ENCODE measurements around the gene FAM83G. TPM values are rescaled to one million over a fixed set of nuclear protein-coding genes. Genes with fewer than 3 reads are reported as not detected.

FAM83G gene
- total RNA-seq, 1 donor from 2014 or later: 8.2 TPM

- no peaks in the 10 kb centered on the region for H3K9me3 Mint-ChIP-seq (ENCODE audit: low read depth)
Measured at GRCh38 chr17:18947866-18948265, 56.7 kb downstream of the FAM83G start.

GRCh38 chr17:18946536-18946935 lies 58.0 kb downstream of the FAM83G start:
- Mint-ChIP-seq H3K4me3 (ENCODE audit: unreplicated experiment) (no peak overlapping the region), H3K27ac (ENCODE audit: unreplicated experiment) (no peak overlapping the region), H3K9me3 (ENCODE audit: low read depth) (no peaks in the 10 kb centered on the region), H3K36me3 (ENCODE audit: low read depth) (no peaks in the 10 kb centered on the region), H3K27me3 (ENCODE audit: low read depth) (peaks cover 30% of the 10 kb centered on the region), H3K4me1 (ENCODE audit: low read depth) (no peaks in the 10 kb centered on the region)
- TF ChIP-seq CTCF (IDR thresholded peaks at IDR 0.05): no peak
- no peak for DNase-seq (ENCODE audit: low spot score)

More at GRCh38 chr17:18947866-18948265, 56.7 kb downstream of the FAM83G start:
- Mint-ChIP-seq H3K27me3 (ENCODE audit: low read depth) (peaks cover 26% of the 10 kb centered on the region), H3K4me3 (ENCODE audit: unreplicated experiment) (no peak overlapping the region), H3K36me3 (ENCODE audit: low read depth) (no peaks in the 10 kb centered on the region), H3K27ac (ENCODE audit: unreplicated experiment) (no peak overlapping the region), H3K4me1 (ENCODE audit: low read depth) (no peaks in the 10 kb centered on the region)
- no peak for DNase-seq (ENCODE audit: low spot score)
- no peak for TF ChIP-seq CTCF (IDR thresholded peaks at IDR 0.05)

DNA sequence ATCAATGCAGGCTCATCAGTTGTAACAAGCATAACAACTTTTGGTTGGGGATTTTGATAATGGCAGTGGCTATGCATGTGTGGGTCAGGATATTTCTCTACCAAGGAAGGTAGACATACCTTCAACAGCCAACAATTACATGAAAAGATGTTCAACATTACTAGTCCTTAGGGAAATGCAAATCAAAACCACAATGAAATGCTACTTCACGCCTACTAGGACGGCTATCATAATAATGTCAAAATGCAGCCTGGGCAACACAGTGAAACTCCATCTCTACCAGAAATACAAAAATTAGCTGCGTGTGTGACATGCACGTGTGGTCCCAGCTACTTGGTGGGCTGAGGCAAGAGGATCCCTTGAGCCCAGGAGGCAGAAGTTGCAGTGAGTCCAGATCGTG lies 59.9 kb downstream of the FAM83G start:
- Mint-ChIP-seq H3K36me3 (ENCODE audit: low read depth) (peaks cover 1% of the 10 kb centered on the region), H3K27ac (ENCODE audit: unreplicated experiment) (no peak overlapping the region), H3K27me3 (ENCODE audit: low read depth) (peaks cover 31% of the 10 kb centered on the region), H3K4me1 (ENCODE audit: low read depth) (no peaks in the 10 kb centered on the region), H3K9me3 (ENCODE audit: low read depth) (peaks cover 2% of the 10 kb centered on the region), H3K4me3 (ENCODE audit: unreplicated experiment) (no peak overlapping the region)
- TF ChIP-seq CTCF (IDR thresholded peaks at IDR 0.05): no peak
- DNase-seq (ENCODE audit: low spot score): no peak

DNA sequence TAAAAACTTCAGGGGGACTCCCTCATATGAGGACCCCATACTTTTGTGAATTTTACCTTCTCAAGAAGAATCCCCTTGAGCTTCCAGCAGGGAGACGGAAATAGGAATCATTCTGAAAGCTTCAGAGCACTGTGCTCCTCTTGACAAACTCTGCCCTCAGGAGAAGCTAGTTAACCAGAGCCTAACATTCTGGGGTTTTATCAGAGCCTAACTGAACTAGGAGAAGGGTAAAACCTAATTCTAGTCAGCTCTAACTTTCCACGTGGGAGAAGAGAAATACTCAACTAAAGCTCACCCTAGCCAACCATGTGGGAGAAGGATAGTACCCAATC lies 65.9 kb downstream of the FAM83G start:
- no peak for DNase-seq (ENCODE audit: low spot score)
- Mint-ChIP-seq H3K27ac (ENCODE audit: unreplicated experiment) (no peak overlapping the region), H3K4me3 (ENCODE audit: unreplicated experiment) (no peak overlapping the region), H3K4me1 (ENCODE audit: low read depth) (no peaks in the 10 kb centered on the region), H3K9me3 (ENCODE audit: low read depth) (peaks cover 2% of the 10 kb centered on the region), H3K27me3 (ENCODE audit: low read depth) (peaks cover 11% of the 10 kb centered on the region), H3K36me3 (ENCODE audit: low read depth) (peaks cover 1% of the 10 kb centered on the region)
- no peak for TF ChIP-seq CTCF (IDR thresholded peaks at IDR 0.05)

- H3K4me3 Mint-ChIP-seq (ENCODE audit: unreplicated experiment): no peak overlapping the region
- no peak overlapping the region for H3K27ac Mint-ChIP-seq (ENCODE audit: unreplicated experiment)
- peaks cover 11% of the 10 kb centered on the region for H3K27me3 Mint-ChIP-seq (ENCODE audit: low read depth)
- peaks cover 1% of the 10 kb centered on the region for H3K36me3 Mint-ChIP-seq (ENCODE audit: low read depth)
- DNase-seq (ENCODE audit: low spot score): no peak
- no peak for TF ChIP-seq CTCF (IDR thresholded peaks at IDR 0.05)
- peaks cover 2% of the 10 kb centered on the region for H3K9me3 Mint-ChIP-seq (ENCODE audit: low read depth)
- no peaks in the 10 kb centered on the region for H3K4me1 Mint-ChIP-seq (ENCODE audit: low read depth)
Measured at GRCh38 chr17:18937981-18938691, 66.4 kb downstream of the FAM83G start.

Measured in chondrocyte (in vitro differentiated cells).